Neural progenitor cell (in vitro differentiated cells): ENCODE data around the gene INPP4A. TPM values are rescaled to one million over a fixed set of nuclear protein-coding genes. Genes with fewer than 3 reads are reported as not detected.

Experiments
- DNase-seq: peaks from one replicate; pipeline ENCODE4 v3.0.0-alpha.2; 2016; ENCODE audit warnings: low spot score
- H2AFZ ChIP-seq: fragments of 200-600 bp; sonication (generic); replicated peaks from 2 replicates; pipeline ENCODE4 v1.6.1; 2016; ENCODE audit warnings: antibody characterized with exemption
- H3F3A ChIP-seq: fragments of 200-600 bp; sonication (generic); 2 replicates; pipeline ENCODE4 v1.6.1; 2016; ENCODE audit warnings: antibody characterized with exemption, low read depth
- H3K27ac ChIP-seq: fragments of 200-600 bp; sonication (generic); 2 replicates; pipeline ENCODE4 v1.5.1; 2016; ENCODE audit warnings: mild to moderate bottlenecking
- H3K27me3 ChIP-seq: fragments of 200-600 bp; sonication (generic); 2 replicates; pipeline ENCODE4 v1.6.1; 2016; ENCODE audit warnings: mild to moderate bottlenecking, moderate library complexity
- H3K36me3 ChIP-seq: fragments of 200-600 bp; sonication (generic); 2 replicates; pipeline ENCODE4 v1.5.1; 2016
- H3K4me1 ChIP-seq: fragments of 200-600 bp; sonication (generic); 2 replicates; pipeline ENCODE4 v1.6.1; 2016; ENCODE audit warnings: mixed run types
- H3K4me2 ChIP-seq: fragments of 200-600 bp; sonication (generic); 2 replicates; pipeline ENCODE4 v1.6.1; 2016
- H3K4me3 ChIP-seq: fragments of 200-600 bp; sonication (generic); 2 replicates; pipeline ENCODE4 v1.5.1; 2016
- H3K79me2 ChIP-seq: fragments of 200-600 bp; sonication (generic); 2 replicates; pipeline ENCODE4 v1.6.1; 2016; ENCODE audit warnings: low read depth
- H3K9ac ChIP-seq: fragments of 200-600 bp; sonication (generic); 2 replicates; pipeline ENCODE4 v1.6.1; 2016
- H3K9me3 ChIP-seq: fragments of 200-600 bp; sonication (generic); 2 replicates; pipeline ENCODE4 v1.5.1; 2016; ENCODE audit warnings: low read depth
- H4K20me1 ChIP-seq: fragments of 200-600 bp; sonication (generic); 2 replicates; pipeline ENCODE4 v1.6.1; 2016; ENCODE audit warnings: low read depth
- H3K27ac Mint-ChIP-seq: 3 replicates; pipeline ENCODE4 v1.8.0; 2021; ENCODE audit warnings: mixed read lengths
- H3K27me3 Mint-ChIP-seq: 2 replicates; pipeline ENCODE4 v1.8.0; 2022; ENCODE audit warnings: low read depth, mild to moderate bottlenecking, inconsistent platforms, moderate library complexity, mixed read lengths; ENCODE audit not compliant: insufficient read depth
- H3K36me3 Mint-ChIP-seq: 3 replicates; pipeline ENCODE4 v1.8.0; 2021; ENCODE audit warnings: mixed read lengths
- H3K4me1 Mint-ChIP-seq: 3 replicates; pipeline ENCODE4 v1.8.0; 2021; ENCODE audit warnings: mixed read lengths
- H3K4me3 Mint-ChIP-seq: 3 replicates; pipeline ENCODE4 v1.8.0; 2021; ENCODE audit warnings: mild to moderate bottlenecking, moderate library complexity, mixed read lengths
- H3K9me3 Mint-ChIP-seq: 3 replicates; pipeline ENCODE4 v1.8.0; 2020; ENCODE audit warnings: mixed read lengths
- CTCF ChIP-seq: fragments of 200-600 bp; sonication (generic); IDR thresholded peaks from 2 replicates; pipeline ENCODE4 v1.5.1; 2017; ENCODE audit warnings: antibody characterized with exemption, mild to moderate bottlenecking
- EZH2 ChIP-seq: fragments of 200-600 bp; sonication (generic); IDR thresholded peaks from 2 replicates; pipeline ENCODE4 v1.6.1; 2017; ENCODE audit warnings: antibody characterized with exemption, mild to moderate bottlenecking, moderate library complexity
- EZH2phosphoT487 ChIP-seq: fragments of 200-600 bp; sonication (generic); IDR thresholded peaks from 2 replicates; pipeline ENCODE4 v1.6.1; 2017; ENCODE audit warnings: antibody characterized with exemption
- total RNA-seq: library from RNA; depleted of rRNA; stranded (reverse); fragments of >200 nt; gene quantifications from 2 replicates; pipeline ENCODE4 v1.2.3, GENCODE V29; 2015; ENCODE audit warnings: low replicate concordance

INPP4A gene
- total RNA-seq, 1 donor from 2014 or later = 35.1 TPM

- Histone ChIP-seq H3K27me3 (no peaks in the 10 kb centered on the region), H3K9me3 (no peaks in the 10 kb centered on the region), H3K27ac (no peak overlapping the region), H3F3A (no peaks in the 10 kb centered on the region), H3K36me3 (no peaks in the 10 kb centered on the region), H2AFZ (no peak overlapping the region), H3K4me1 (no peaks in the 10 kb centered on the region), H4K20me1 (no peaks in the 10 kb centered on the region), H3K4me3 (no peak overlapping the region), H3K79me2 (no peaks in the 10 kb centered on the region), H3K4me2 (no peak overlapping the region), H3K9ac (no peak overlapping the region)
- H3K27me3 Mint-ChIP-seq = no peaks in the 10 kb centered on the region
- H3K4me1 Mint-ChIP-seq = no peaks in the 10 kb centered on the region
- no peak for DNase-seq
- TF ChIP-seq EZH2phosphoT487 (no peak), EZH2 (no peak), CTCF (no peak)
- peaks cover 5% of the 10 kb centered on the region for H3K36me3 Mint-ChIP-seq
- H3K27ac Mint-ChIP-seq = no peak overlapping the region
- H3K9me3 Mint-ChIP-seq = no peaks in the 10 kb centered on the region
- H3K4me3 Mint-ChIP-seq = no peak overlapping the region
These were observed 142.0 kb downstream of the INPP4A start for GRCh38 chr2:98586551-98587140.

DNA sequence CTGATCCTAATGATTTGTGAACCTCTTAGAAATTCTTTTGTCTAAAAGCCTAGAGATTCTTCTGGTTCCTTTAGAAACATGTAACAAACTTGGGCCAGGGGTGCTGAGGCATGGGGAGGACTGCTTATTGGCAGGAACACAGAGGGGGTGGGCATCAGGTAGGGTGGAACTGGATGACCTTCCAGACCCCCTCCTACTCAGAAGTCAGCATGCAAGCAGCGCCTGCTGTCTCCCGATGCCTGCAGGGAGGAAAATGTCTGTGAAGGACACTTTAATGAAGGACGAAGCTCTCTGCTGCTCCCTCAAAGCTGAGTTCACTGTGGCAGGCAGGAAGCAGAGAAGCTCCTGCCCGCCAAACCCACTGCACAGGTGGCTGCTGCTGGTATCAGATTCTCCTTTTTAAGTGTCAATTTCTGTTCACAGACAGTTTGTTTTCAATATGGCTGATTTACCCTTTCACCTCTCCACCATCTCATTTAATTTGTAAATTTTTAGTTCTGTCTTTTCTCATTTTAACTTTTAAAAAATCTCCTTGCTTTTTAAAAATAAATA is 144.3 kb downstream of the INPP4A start:
- no peak overlapping the region for H3K9ac ChIP-seq
- TF ChIP-seq EZH2phosphoT487 (no peak), CTCF (no peak), EZH2 (no peak)
- Mint-ChIP-seq H3K27me3 (peaks cover 6% of the 10 kb centered on the region), H3K27ac (no peak overlapping the region), H3K9me3 (peaks cover 7% of the 10 kb centered on the region), H3K36me3 (peaks cover 14% of the 10 kb centered on the region), H3K4me1 (no peaks in the 10 kb centered on the region), H3K4me3 (no peak overlapping the region)
- no peak overlapping the region for H3K4me2 ChIP-seq
- H3F3A ChIP-seq = no peaks in the 10 kb centered on the region
- H3K79me2 ChIP-seq = no peaks in the 10 kb centered on the region
- no peaks in the 10 kb centered on the region for H3K9me3 ChIP-seq
- H3K4me3 ChIP-seq = no peak overlapping the region
- H2AFZ ChIP-seq = no peak overlapping the region
- no peaks in the 10 kb centered on the region for H3K27me3 ChIP-seq
- no peak overlapping the region for H3K27ac ChIP-seq
- H3K4me1 ChIP-seq = no peaks in the 10 kb centered on the region
- no peaks in the 10 kb centered on the region for H3K36me3 ChIP-seq
- H4K20me1 ChIP-seq = no peaks in the 10 kb centered on the region
- DNase-seq = no peak

GRCh38 chr2:98589489-98589888 is 144.8 kb downstream of the INPP4A start:
- DNase-seq = no peak

More at GRCh38 chr2:98589489-98589888, 144.8 kb downstream of the INPP4A start:
- H3K4me2 ChIP-seq = no peak overlapping the region
- H3K4me3 ChIP-seq = no peak overlapping the region
- H4K20me1 ChIP-seq = no peaks in the 10 kb centered on the region
- H3K27ac Mint-ChIP-seq = no peak overlapping the region
- no peak overlapping the region for H2AFZ ChIP-seq
- peaks cover 8% of the 10 kb centered on the region for H3K9me3 Mint-ChIP-seq
- H3K79me2 ChIP-seq = no peaks in the 10 kb centered on the region
- TF ChIP-seq EZH2phosphoT487 (no peak), CTCF (no peak), EZH2 (no peak)
- no peak overlapping the region for H3K9ac ChIP-seq
- no peaks in the 10 kb centered on the region for H3K4me1 Mint-ChIP-seq
- H3F3A ChIP-seq = no peaks in the 10 kb centered on the region
- no peaks in the 10 kb centered on the region for H3K36me3 ChIP-seq
- no peaks in the 10 kb centered on the region for H3K4me1 ChIP-seq
- H3K36me3 Mint-ChIP-seq = peaks cover 16% of the 10 kb centered on the region
- no peaks in the 10 kb centered on the region for H3K27me3 ChIP-seq
- H3K4me3 Mint-ChIP-seq = no peak overlapping the region
- H3K27ac ChIP-seq = no peak overlapping the region
- H3K9me3 ChIP-seq = no peaks in the 10 kb centered on the region
- H3K27me3 Mint-ChIP-seq = peaks cover 6% of the 10 kb centered on the region
